HL-60 (cell line): ENCODE measurements around the gene RHOJ.

Experiments used
- DNase-seq, 2 experiments: peaks; one replicate each; pipeline ENCODE4 v3.0.0-alpha.2; 2010 to 2020; ENCODE audit warnings: low read depth in 1 of 2, low spot score in 1 of 2
- H3K27ac ChIP-seq: fragments of 250-450 bp; sonication (Bioruptor Pico); replicated peaks from 2 replicates; pipeline ENCODE4 v1.5.1; 2020; ENCODE audit warnings: mild to moderate bottlenecking, moderate library complexity
- H3K27me3 ChIP-seq: fragments of 250-450 bp; sonication (Bioruptor Pico); 2 replicates; pipeline ENCODE4 v1.5.1; 2021; ENCODE audit warnings: mild to moderate bottlenecking, moderate library complexity; ENCODE audit not compliant: insufficient read depth, poor library complexity, severe bottlenecking
- H3K4me3 ChIP-seq: replicated peaks from 2 replicates; pipeline ENCODE4 v1.5.1; 2011; ENCODE audit warnings: mild to moderate bottlenecking, control low read depth, low read length; ENCODE audit not compliant: insufficient read depth
- CTCF ChIP-seq: IDR thresholded peaks from one replicate; pipeline ENCODE4 v1.5.1; 2011; ENCODE audit warnings: low read length, control low read depth, inconsistent platforms; ENCODE audit not compliant: insufficient read depth
- GABPA ChIP-seq: IDR thresholded peaks from 2 replicates; pipeline ENCODE4 v1.6.1; 2012; ENCODE audit warnings: low read depth
- POLR2AphosphoS5 ChIP-seq: IDR thresholded peaks from 2 replicates; pipeline ENCODE4 v1.6.1; 2012; ENCODE audit warnings: low read depth
- REST ChIP-seq: IDR thresholded peaks from 2 replicates; pipeline ENCODE4 v1.6.1; 2012; ENCODE audit warnings: low read depth; ENCODE audit not compliant: insufficient replicate concordance
- SPI1 ChIP-seq: IDR thresholded peaks from 2 replicates; pipeline ENCODE4 v1.6.1; 2012; ENCODE audit warnings: low read depth, mild to moderate bottlenecking, borderline replicate concordance

The RHOJ gene

DNA sequence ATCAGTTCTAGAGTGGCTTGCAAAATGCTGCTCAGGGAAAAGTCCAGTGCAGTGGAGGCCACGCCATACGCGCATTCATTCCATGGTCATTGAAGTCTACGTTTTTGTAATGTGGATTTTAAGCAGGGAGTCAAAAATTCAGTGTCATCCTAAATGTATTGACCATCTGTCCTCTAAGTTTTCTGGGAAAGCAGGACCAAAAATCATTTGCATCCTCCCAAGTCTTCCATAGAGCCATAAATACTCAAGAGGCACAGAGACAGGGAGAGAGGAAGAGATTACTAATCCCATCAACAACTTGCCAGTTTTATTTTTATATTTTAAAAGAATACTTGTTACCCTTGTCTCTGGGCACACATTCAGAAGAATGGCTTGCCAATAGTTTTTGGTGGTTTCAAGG lies 36.9 kb downstream of the RHOJ start:
- no peak for TF ChIP-seq POLR2AphosphoS5
- no peak for TF ChIP-seq REST
- no peak for TF ChIP-seq GABPA
- TF ChIP-seq CTCF, result no peak
- TF ChIP-seq SPI1, result no peak
- Histone ChIP-seq H3K27ac (no peak overlapping the region), H3K27me3 (peaks cover 4% of the 10 kb centered on the region), H3K4me3 (no peak overlapping the region)
- DNase-seq, result no peak

GRCh38 chr14:63243646-63244045 lies 39.4 kb downstream of the RHOJ start:
- no peak for DNase-seq
- Histone ChIP-seq H3K4me3 (no peak overlapping the region), H3K27me3 (peaks cover 4% of the 10 kb centered on the region), H3K27ac (no peak overlapping the region)
- TF ChIP-seq GABPA (no peak), REST (no peak), POLR2AphosphoS5 (no peak), CTCF (no peak), SPI1 (no peak)

DNA sequence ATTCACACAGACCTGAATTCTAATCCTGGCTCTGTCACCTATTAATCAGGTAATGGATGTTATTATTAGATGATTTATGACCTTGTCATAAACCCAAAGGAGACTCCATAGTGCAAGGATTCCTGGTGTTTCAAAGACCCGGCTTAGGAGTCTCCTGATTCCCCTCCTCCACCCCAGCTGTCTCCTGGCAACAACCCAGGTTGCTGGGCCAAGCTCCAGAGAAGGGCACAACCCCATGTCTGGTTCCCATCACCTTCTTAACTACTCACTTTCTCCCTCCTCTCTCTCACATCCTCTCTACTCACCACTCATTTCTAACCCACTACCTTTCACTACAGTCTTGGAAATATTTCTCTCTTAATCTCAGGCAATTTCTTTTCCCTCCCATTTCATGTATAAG lies 41.6 kb downstream of the RHOJ start:
- Histone ChIP-seq H3K4me3 (no peak overlapping the region), H3K27me3 (no peaks in the 10 kb centered on the region), H3K27ac (no peak overlapping the region)
- TF ChIP-seq POLR2AphosphoS5, result no peak
- TF ChIP-seq SPI1, result no peak
- TF ChIP-seq REST, result no peak
- TF ChIP-seq CTCF, result no peak
- TF ChIP-seq GABPA, result no peak
- DNase-seq, result no peak
